KMS-11 (cell line): ENCODE measurements around the gene PPP1R15B.
A peak's percentile ranks its signal among the peaks of the same experiment; 100 is the strongest.

ENCODE experiments used
- H2AFZ ChIP-seq: fragments of 200-600 bp; sonication (generic); 2 replicates; pipeline ENCODE4 v1.6.1; 2016; ENCODE audit warnings: antibody characterized with exemption, mixed run types, low read depth
- H3K27ac ChIP-seq: fragments of 200-600 bp; sonication (generic); 2 replicates; pipeline ENCODE4 v1.6.1; 2016; ENCODE audit warnings: mild to moderate bottlenecking, mixed run types
- H3K27me3 ChIP-seq: fragments of 200-600 bp; sonication (generic); 2 replicates; pipeline ENCODE4 v1.6.1; 2017; ENCODE audit warnings: mild to moderate bottlenecking, low read depth, mixed run types, moderate library complexity; ENCODE audit not compliant: insufficient read depth
- H3K36me3 ChIP-seq: fragments of 200-600 bp; sonication (generic); 2 replicates; pipeline ENCODE4 v1.6.1; 2017; ENCODE audit warnings: mild to moderate bottlenecking, mixed run types; ENCODE audit not compliant: insufficient read depth
- H3K4me1 ChIP-seq: fragments of 200-600 bp; sonication (generic); 2 replicates; pipeline ENCODE4 v1.6.1; 2016; ENCODE audit warnings: mild to moderate bottlenecking, low read depth, mixed run types; ENCODE audit not compliant: poor library complexity, severe bottlenecking
- H3K4me2 ChIP-seq: fragments of 200-600 bp; sonication (generic); 2 replicates; pipeline ENCODE4 v1.7.0; 2016; ENCODE audit warnings: mild to moderate bottlenecking, mixed run types
- H3K4me3 ChIP-seq: fragments of 200-600 bp; sonication (generic); IDR thresholded peaks from 2 replicates; pipeline ENCODE4 v1.6.1; 2017; ENCODE audit warnings: low read depth, low read length, mixed read lengths; ENCODE audit not compliant: insufficient read depth
- H3K79me2 ChIP-seq: fragments of 200-600 bp; sonication (generic); 2 replicates; pipeline ENCODE4 v1.6.1; 2016; ENCODE audit warnings: low read depth, mixed run types; ENCODE audit not compliant: insufficient read depth
- H3K9ac ChIP-seq: fragments of 200-600 bp; sonication (generic); 2 replicates; pipeline ENCODE4 v1.6.1; 2016; ENCODE audit warnings: mild to moderate bottlenecking, mixed run types
- H4K20me1 ChIP-seq: fragments of 200-600 bp; sonication (generic); 2 replicates; pipeline ENCODE4 v1.6.1; 2016; ENCODE audit warnings: mild to moderate bottlenecking, mixed run types; ENCODE audit not compliant: insufficient read depth
- TF ChIP-seq, protein P1 (sequence below): fragments of 200-600 bp; sonication (generic); conservative IDR thresholded peaks from 2 replicates; pipeline ENCODE4 v1.6.1; 2017; ENCODE audit warnings: low read depth, mild to moderate bottlenecking, antibody characterized with exemption, low read length, moderate library complexity, mixed read lengths

Gene PPP1R15B

DNA sequence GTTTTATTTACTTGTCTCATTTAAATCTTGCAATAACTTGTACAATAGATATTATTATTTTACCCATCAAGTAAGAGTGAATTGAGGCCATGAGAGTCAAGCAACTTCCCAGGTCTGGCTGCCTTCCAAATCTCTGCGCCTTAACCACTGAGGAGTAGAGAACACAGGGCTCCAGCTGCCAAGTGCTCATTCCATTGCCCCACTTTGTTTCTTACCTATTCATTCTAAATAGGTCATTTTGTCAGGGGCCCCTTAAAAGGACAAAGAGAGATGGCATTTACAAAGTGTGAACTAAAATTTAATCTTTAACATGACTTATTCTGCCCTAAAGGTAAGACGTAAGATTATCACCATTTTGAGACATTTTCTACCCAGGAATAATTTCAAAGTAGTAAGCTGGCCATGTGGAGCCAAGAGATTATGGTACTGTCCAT is 3.5 kb downstream of the PPP1R15B start:
- Histone ChIP-seq H2AFZ (no peak overlapping the region), H4K20me1 (peaks cover 69% of the 10 kb centered on the region), H3K9ac (peak overlapping the region; percentile 94; the same call in 1 of the 2 replicates), H3K4me3 (peak overlapping the region; percentile 91), H3K4me1 (peaks cover 29% of the 10 kb centered on the region), H3K27ac (no peak overlapping the region), H3K4me2 (peak overlapping the region; percentile 74), H3K36me3 (peaks cover 14% of the 10 kb centered on the region; the same call in 1 of the 2 replicates), H3K79me2 (peaks cover 84% of the 10 kb centered on the region), H3K27me3 (no peaks in the 10 kb centered on the region)
- TF ChIP-seq, protein P1, sequence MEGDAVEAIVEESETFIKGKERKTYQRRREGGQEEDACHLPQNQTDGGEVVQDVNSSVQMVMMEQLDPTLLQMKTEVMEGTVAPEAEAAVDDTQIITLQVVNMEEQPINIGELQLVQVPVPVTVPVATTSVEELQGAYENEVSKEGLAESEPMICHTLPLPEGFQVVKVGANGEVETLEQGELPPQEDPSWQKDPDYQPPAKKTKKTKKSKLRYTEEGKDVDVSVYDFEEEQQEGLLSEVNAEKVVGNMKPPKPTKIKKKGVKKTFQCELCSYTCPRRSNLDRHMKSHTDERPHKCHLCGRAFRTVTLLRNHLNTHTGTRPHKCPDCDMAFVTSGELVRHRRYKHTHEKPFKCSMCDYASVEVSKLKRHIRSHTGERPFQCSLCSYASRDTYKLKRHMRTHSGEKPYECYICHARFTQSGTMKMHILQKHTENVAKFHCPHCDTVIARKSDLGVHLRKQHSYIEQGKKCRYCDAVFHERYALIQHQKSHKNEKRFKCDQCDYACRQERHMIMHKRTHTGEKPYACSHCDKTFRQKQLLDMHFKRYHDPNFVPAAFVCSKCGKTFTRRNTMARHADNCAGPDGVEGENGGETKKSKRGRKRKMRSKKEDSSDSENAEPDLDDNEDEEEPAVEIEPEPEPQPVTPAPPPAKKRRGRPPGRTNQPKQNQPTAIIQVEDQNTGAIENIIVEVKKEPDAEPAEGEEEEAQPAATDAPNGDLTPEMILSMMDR, result no peak

DNA sequence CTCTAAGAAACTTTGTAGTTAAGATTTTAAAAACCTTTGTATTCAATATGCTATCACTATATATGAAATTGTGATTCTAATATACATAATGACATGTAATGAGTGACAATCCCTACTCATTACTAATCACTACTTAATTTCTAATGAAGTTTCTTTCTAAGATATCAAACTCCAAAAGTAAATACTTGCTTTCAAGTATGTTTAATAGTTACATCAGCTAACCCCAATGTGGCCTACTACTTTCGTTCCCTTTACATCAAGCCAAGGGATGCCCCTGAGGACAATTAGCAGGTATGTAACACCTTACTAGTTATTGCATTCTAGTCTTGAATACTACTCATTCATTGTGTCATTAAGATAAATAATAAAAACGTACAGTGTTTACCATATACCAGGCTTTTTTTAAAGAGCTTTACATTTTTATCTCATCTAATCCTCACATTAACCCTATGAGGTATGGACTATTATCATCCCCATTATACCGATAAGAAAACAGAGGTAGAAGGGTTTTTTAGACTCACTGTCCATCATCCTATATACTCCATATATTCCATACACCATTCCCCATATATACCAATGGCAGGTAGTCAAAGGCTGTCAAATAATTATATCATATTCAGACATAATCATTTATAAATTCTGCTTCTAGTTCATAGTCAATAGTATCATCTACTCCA is 4.2 kb downstream of the PPP1R15B start:
- no peak overlapping the region for H2AFZ ChIP-seq
- H3K79me2 ChIP-seq, result peaks cover 89% of the 10 kb centered on the region
- H3K4me2 ChIP-seq, result peak overlapping the region; percentile 74
- H3K4me3 ChIP-seq, result peak overlapping the region; percentile 91
- H3K9ac ChIP-seq, result peak overlapping the region; percentile 94; the same call in 1 of the 2 replicates
- H3K4me1 ChIP-seq, result peaks cover 27% of the 10 kb centered on the region
- peaks cover 14% of the 10 kb centered on the region; the same call in 1 of the 2 replicates for H3K36me3 ChIP-seq
- peaks cover 69% of the 10 kb centered on the region for H4K20me1 ChIP-seq
- H3K27ac ChIP-seq, result no peak overlapping the region
- H3K27me3 ChIP-seq, result no peaks in the 10 kb centered on the region
- TF ChIP-seq, protein P1, result no peak

DNA sequence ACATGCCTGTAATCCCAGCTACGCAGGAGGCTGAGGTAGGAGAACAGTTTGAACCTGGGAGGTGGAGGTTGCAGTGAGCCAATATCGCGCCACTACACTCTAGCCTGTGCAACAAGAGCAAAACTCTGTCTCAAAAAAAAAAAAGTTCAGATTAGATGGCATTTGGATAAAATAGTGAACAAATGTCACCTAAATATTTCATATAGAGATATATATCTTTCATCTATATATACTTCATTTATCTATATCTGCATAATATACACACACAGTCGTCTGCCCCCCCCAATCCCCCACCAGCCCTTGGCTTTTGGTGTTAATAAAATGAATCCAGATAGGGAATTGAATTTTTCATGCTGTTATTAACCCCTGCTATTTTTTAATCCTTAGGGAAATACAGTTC is 5.0 kb downstream of the PPP1R15B start:
- Histone ChIP-seq H3K4me1 (peaks cover 23% of the 10 kb centered on the region), H4K20me1 (peaks cover 69% of the 10 kb centered on the region), H3K9ac (no peak overlapping the region; the same call in 1 of the 2 replicates), H3K79me2 (peaks cover 93% of the 10 kb centered on the region), H3K27ac (no peak overlapping the region), H3K4me3 (no peak overlapping the region), H3K4me2 (peak overlapping the region; percentile 74), H3K27me3 (no peaks in the 10 kb centered on the region), H2AFZ (no peak overlapping the region), H3K36me3 (peaks cover 14% of the 10 kb centered on the region; the same call in 1 of the 2 replicates)
- TF ChIP-seq, protein P1, result no peak

DNA sequence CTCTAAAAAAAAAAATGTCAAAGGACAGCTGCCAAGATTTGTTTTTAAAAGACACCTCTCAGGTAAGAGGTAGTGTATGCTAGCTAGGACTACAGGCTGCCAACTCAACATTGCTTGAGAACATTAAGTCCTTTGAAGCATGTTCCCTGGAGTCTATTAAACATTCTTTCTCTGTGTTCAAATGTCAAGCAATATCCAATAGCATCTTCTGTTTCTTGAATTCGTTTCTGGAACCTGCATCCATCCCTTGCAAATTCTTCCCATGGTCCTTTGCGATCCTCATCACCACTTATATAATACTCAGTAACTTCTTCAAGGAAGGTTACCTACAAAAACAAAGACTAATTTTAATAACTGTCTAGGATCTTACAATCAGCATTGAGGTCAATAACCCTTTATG is 5.6 kb downstream of the PPP1R15B start:
- H3K27ac ChIP-seq, result no peak overlapping the region
- peaks cover 87% of the 10 kb centered on the region for H3K79me2 ChIP-seq
- H3K4me2 ChIP-seq, result peak overlapping the region; percentile 74
- no peak overlapping the region for H3K4me3 ChIP-seq
- H3K36me3 ChIP-seq, result peaks cover 14% of the 10 kb centered on the region; the same call in 1 of the 2 replicates
- H2AFZ ChIP-seq, result no peak overlapping the region
- no peak overlapping the region for H3K9ac ChIP-seq
- TF ChIP-seq, protein P1, result no peak
- no peaks in the 10 kb centered on the region for H3K27me3 ChIP-seq
- peaks cover 69% of the 10 kb centered on the region for H4K20me1 ChIP-seq
- H3K4me1 ChIP-seq, result peaks cover 23% of the 10 kb centered on the region
